Loucy (cell line): Measurements from ENCODE around the gene HIP1.

Source experiments
- CTCF ChIP-seq: fragments of 200-600 bp; sonication (generic); conservative IDR thresholded peaks from 2 replicates; pipeline ENCODE4 v1.5.1; 2014; ENCODE audit warnings: mild to moderate bottlenecking, antibody characterized with exemption, low read length
- EZH2phosphoT487 ChIP-seq: fragments of 200-600 bp; IDR thresholded peaks from 2 replicates; pipeline ENCODE4 v1.6.1; 2018; ENCODE audit warnings: antibody characterized with exemption, mild to moderate bottlenecking, moderate library complexity, borderline replicate concordance

DNA sequence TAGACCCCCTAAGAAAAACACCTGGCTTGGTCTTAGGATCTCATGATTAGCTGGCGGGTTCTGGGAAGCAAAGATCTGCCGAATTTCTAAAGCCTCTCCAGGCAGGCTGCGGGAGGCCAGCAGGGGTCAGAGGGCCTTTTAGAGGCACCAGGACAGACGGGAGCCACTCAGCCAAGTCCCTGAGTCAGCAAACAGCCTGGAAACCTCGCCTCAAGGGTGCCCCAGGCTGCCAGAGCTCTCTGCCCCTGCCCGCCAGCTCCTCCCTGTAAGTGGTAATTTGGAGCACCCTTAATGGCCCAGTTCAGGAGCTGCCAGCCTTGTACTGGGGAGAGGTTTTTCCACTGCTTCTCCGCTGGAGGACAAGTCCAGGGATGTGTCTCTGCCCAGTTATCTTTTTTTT is 88.7 kb downstream of the HIP1 start:
- TF ChIP-seq CTCF (no peak), EZH2phosphoT487 (no peak)
